Activated T-helper 9 cell treated with anti-CD3 and anti-CD28 coated beads, Interleukin-2, amount 50 U/mL, for 16 hours (primary cell): ENCODE measurements around the gene OVAAL.

Source experiments
- DNase-seq: peaks from one replicate; pipeline ENCODE4 v3.0.0-alpha.2; 2020; ENCODE audit warnings: low read depth

Gene OVAAL

DNA sequence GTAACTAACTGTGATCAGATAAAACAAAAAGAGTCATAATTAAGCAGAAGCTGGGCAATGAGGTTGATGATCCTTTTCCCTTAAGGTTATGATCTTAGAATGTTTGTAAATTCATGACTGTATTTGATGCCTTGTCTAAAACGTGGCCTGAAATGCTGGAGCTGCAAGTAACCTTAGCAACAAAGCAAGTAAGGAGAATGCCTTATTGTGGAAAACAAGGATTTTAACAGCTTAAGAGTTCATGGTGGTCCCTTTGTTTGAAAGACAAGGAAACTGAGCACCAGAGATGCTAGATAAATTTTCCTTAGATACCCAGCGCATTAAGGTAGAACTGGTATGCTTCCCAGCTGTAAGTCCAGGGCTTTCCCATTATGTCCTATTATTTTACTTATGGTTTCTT is 47.4 kb downstream of the OVAAL start:
- DNase-seq = no peak

DNA sequence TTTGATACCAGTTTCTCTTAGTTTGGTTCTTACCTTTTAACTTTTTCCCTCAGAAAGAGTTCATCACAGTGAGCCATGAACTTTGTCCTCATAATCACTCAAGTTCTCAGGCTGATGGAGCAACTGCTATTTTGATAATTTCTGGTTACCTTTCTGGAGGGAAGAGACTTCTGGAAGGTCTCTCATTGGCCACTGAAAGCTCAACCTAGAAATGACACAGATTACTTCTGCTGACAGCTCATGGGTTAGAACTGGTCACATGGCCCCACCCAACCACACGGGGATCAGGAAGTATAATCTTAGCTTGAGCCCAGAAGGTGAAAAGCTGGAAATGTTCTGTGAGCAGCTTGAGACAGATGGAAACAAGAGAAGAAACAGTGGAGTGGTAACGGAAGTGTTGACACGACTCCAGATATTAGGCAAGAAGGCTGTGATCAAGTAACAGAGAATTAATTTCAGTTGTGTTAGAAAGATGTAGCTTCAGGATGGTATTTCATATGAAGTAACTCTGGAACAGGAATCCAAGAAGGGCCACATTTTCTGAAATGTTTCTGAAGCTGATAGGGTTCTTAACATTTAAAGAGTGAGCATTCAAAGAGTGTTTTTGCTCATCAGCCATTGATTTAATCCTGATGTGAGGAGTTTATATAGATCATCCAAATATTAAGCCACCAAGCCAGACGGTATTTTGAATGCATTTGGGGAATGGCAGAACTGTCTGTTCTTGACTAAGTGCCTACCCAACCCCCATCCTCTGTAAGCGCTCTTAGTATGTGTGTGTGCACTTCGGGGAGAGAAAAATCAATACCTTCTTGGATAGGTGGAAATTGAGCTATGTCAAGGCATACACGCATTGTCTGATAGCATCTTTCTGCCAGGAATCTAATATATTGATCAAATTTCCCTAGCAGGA is 51.1 kb downstream of the OVAAL start:
- no peak for DNase-seq

DNA sequence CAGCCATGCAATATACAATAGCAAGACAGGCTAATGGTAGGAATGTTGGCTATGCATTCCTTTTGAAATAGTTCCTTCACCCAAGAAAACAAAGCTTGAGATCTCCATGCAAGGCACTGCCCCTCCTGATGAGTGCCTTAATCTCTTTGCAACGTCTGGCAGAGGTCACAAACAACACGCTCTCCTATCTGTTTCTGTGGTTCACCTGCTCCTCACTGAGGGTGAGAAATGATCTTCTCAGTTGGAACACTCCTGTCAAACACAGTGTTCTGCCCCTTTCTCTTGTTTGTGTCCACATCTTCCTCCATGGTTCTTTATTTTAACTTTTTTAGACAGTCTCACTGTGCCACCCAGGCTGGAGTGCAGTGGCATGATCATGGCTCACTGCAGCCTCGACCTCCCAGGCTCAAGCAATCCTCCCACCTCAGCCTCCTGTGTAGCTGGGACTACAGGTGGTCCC is 51.8 kb downstream of the OVAAL start:
- no peak for DNase-seq

DNA sequence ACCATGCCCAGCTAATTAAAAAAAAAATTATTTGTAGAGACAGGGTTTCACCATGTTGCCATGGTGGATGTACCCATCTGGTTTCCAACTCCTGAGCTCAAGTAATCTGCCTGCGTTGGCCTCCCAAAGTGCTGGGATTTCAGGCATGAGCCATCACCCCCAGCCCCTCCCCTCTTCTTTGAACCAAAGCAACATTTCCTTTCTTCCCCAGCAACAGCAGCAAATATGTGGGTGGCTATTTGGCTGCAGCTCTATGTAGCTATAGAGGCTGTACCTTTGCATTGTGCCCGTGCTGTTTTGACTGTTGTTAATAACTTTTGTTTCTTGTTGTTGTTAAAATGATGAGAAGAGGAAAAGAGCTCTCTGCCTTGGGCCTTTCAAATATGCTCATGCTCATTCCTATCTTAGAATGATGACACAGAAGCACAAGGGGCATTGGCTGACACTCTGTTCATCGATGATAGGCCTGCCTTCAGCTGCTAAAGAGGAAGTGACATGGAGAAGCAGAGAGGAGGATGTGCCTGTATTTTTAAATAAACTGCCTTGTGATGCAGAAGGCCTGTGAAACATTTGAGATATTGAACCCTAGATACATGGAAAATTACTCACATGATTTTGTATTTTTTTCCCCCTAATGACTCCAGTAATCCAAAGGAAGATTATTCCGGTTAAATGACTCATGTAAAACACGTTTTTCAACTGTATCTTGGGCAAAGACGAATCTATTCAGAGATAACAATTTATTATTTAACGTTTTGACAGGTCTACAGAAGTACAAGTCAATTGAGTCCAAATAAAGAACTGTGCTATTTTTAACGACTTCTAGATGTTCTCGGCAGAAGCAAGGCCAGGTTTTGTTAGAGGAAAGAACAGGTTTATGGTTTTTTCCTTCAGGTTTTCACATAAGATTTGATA is 52.5 kb downstream of the OVAAL start:
- DNase-seq = no peak

DNA sequence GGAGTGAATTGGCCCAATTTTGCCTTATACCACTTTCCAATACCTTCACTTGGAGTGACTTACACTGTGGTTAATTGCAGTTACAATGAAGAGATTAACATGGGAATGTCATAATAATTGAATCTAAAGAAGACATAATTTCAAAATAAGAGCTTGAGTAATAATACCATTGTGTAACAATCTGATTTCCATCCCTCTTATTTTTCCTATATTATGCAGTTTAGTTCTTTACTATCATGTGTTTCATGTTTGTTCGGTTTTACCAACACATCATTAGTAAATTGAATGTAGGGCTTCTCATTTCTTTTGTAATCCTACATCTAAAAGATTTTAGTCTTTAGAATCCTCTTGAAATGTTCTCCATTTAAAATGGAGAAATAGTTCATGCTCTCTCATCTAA is 53.9 kb downstream of the OVAAL start:
- DNase-seq = no peak

DNA sequence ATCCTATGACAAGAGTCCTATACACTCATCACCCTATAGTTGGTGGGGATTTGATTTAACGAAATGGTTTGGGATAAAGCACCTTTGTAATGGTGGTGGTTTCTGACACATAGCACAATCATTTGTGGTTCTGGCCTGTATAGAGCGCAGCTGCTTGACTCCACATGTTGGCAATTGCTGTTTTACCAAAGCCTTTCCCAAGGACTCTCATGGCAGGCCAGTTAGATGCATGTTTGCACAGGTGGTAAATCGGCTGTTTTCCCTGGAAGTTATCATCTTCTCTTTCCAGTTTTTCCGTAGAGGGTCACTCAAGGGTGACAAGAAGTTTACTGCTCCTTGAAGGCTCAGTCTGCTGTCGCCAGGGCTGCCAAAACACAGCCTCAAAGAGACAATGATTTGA is 56.0 kb downstream of the OVAAL start:
- DNase-seq = no peak

DNA sequence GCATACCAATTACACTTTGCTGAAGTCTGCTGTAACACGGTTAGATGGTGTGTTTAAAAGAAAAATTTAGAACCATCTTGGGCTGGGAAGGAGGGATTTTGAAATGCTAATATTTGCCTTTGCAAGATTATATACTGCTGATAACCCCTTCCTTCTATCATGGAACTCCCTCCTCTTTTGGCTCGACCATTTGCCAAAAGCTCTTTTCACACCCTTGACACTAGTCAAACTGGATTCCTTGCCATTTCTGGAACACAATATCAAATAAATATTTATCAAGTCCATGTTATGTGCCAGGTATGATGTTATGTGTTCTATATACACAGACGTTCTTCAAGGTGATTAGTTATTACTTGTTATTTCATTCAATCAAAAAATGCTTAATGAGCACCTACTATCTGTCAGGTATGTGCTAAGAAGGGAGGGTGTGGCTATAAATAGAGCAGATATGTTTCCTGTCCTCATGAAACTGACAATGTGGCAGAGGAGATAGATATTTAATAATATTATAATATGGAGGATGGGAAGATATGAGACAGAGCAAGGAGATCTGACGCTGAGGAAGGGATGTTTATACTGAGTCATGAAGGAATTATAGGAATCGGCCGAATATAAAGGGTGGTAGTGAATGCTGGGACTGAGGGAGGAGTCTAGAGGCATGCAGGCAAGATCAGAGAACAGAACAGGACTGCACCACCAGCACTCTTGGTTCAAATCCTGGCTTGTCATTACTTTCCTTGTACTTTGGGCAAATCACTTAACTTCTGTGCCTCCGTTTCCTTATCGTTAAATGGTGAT is 56.9 kb downstream of the OVAAL start:
- no peak for DNase-seq
